Hepatocyte (in vitro differentiated cells): ENCODE measurements around the gene ARHGDIB. TPM values are rescaled to one million over a fixed set of nuclear protein-coding genes. Genes with fewer than 3 reads are reported as not detected.
A peak's percentile ranks its signal among the peaks of the same experiment; 100 is the strongest.

ENCODE experiments used
- DNase-seq: peaks from one replicate; pipeline ENCODE4 v3.0.0-alpha.2; 2016; ENCODE audit warnings: low spot score
- H2AFZ ChIP-seq: fragments of 200-600 bp; sonication (generic); 2 replicates; pipeline ENCODE4 v1.6.0; 2016; ENCODE audit warnings: antibody characterized with exemption, mild to moderate bottlenecking
- H3K27ac ChIP-seq: fragments of 200-600 bp; sonication (generic); 2 replicates; pipeline ENCODE4 v1.5.1; 2016; ENCODE audit warnings: mild to moderate bottlenecking
- H3K27me3 ChIP-seq: fragments of 200-600 bp; sonication (generic); 2 replicates; pipeline ENCODE4 v1.6.1; 2016
- H3K36me3 ChIP-seq: fragments of 200-600 bp; sonication (generic); replicated peaks from 2 replicates; pipeline ENCODE4 v1.5.1; 2016; ENCODE audit warnings: low read depth; ENCODE audit not compliant: insufficient read depth
- H3K4me1 ChIP-seq: fragments of 200-600 bp; sonication (generic); 2 replicates; pipeline ENCODE4 v1.5.1; 2016; ENCODE audit warnings: mild to moderate bottlenecking, moderate library complexity; ENCODE audit not compliant: insufficient read depth
- H3K4me2 ChIP-seq: fragments of 200-600 bp; sonication (generic); 2 replicates; pipeline ENCODE4 v1.6.0; 2016
- H3K4me3 ChIP-seq: fragments of 200-600 bp; sonication (generic); 2 replicates; pipeline ENCODE4 v1.5.1; 2016; ENCODE audit warnings: mild to moderate bottlenecking
- H3K79me2 ChIP-seq: fragments of 200-600 bp; sonication (generic); 2 replicates; pipeline ENCODE4 v1.6.0; 2017; ENCODE audit warnings: mild to moderate bottlenecking
- H3K9me2 ChIP-seq: fragments of 200-600 bp; sonication (generic); replicated peaks from 2 replicates; pipeline ENCODE4 v1.6.0; 2017; ENCODE audit warnings: mild to moderate bottlenecking; ENCODE audit not compliant: insufficient read depth
- H3K9me3 ChIP-seq: fragments of 200-600 bp; sonication (generic); 2 replicates; pipeline ENCODE4 v1.5.1; 2016; ENCODE audit warnings: low read depth, mild to moderate bottlenecking
- H4K20me1 ChIP-seq: fragments of 200-600 bp; sonication (generic); 2 replicates; pipeline ENCODE4 v1.6.0; 2016; ENCODE audit warnings: mild to moderate bottlenecking; ENCODE audit not compliant: insufficient read depth, poor library complexity, severe bottlenecking
- CTCF ChIP-seq: fragments of 200-600 bp; sonication (generic); IDR thresholded peaks from 2 replicates; pipeline ENCODE4 v1.5.1; 2016; ENCODE audit warnings: antibody characterized with exemption, mild to moderate bottlenecking; ENCODE audit not compliant: poor library complexity
- EZH2 ChIP-seq: fragments of 200-600 bp; sonication (generic); IDR thresholded peaks from 2 replicates; pipeline ENCODE4 v1.6.1; 2016; ENCODE audit warnings: antibody characterized with exemption, mild to moderate bottlenecking, borderline replicate concordance
- EZH2phosphoT487 ChIP-seq: fragments of 200-600 bp; sonication (generic); IDR thresholded peaks from one replicate; pipeline ENCODE4 v1.6.1; 2018; ENCODE audit warnings: antibody characterized with exemption, mild to moderate bottlenecking, low read depth, moderate library complexity; ENCODE audit not compliant: unreplicated experiment, severe bottlenecking
- WGBS: methylation state at CpG from one replicate; pipeline ENCODE4 v1.1.6; 2016; ENCODE audit warnings: low lambda C conversion rate; ENCODE audit errors: missing lambda C conversion rate; 5-methylcytosine and 5-hydroxymethylcytosine counted together
- polyA plus RNA-seq: library from polyadenylated mRNA; unstranded; fragments of >200 nt; fragmentation: Nextera tagmentation; extraction: Ambion mirVana; gene quantifications from 2 replicates; pipeline ENCODE4 v1.2.1, GENCODE V29; 2016
- total RNA-seq: library from RNA; depleted of rRNA; stranded (reverse); fragments of >200 nt; gene quantifications from 2 replicates; pipeline ENCODE4 v1.2.3, GENCODE V29; 2014

Gene ARHGDIB
- total and polyA plus RNA-seq, 2 experiments from 2014 or later = 13.3 to 14.2 TPM

GRCh38 chr12:14896521-14897169 lies 64.8 kb downstream of the ARHGDIB start:
- no peak overlapping the region for H3K4me3 ChIP-seq
- no peaks in the 10 kb centered on the region for H4K20me1 ChIP-seq
- H3K4me1 ChIP-seq = no peaks in the 10 kb centered on the region
- peak overlapping the region; percentile 74 for H3K27ac ChIP-seq
- WGBS = 48% methylated on average over 7 of the region's 7 CpGs
- H3K27me3 ChIP-seq = no peaks in the 10 kb centered on the region
- TF ChIP-seq EZH2 = no peak
- no peaks in the 10 kb centered on the region for H3K79me2 ChIP-seq
- H2AFZ ChIP-seq = no peak overlapping the region
- peak; percentile 27 for DNase-seq
- H3K9me3 ChIP-seq = no peaks in the 10 kb centered on the region
- H3K9me2 ChIP-seq = no peaks in the 10 kb centered on the region
- no peaks in the 10 kb centered on the region for H3K36me3 ChIP-seq
- H3K4me2 ChIP-seq = peak overlapping the region; percentile 52

- H3K36me3 ChIP-seq = no peaks in the 10 kb centered on the region
- no peaks in the 10 kb centered on the region for H3K79me2 ChIP-seq
- H4K20me1 ChIP-seq = no peaks in the 10 kb centered on the region
- H3K9me2 ChIP-seq = no peaks in the 10 kb centered on the region
- H3K4me2 ChIP-seq = no peak overlapping the region
- H3K27ac ChIP-seq = peak overlapping the region; percentile 25
- 70% methylated on average over 5 of the region's 5 CpGs for WGBS
- DNase-seq = no peak
- no peaks in the 10 kb centered on the region for H3K27me3 ChIP-seq
- no peaks in the 10 kb centered on the region for H3K4me1 ChIP-seq
- no peak overlapping the region for H3K4me3 ChIP-seq
- H2AFZ ChIP-seq = peak overlapping the region; percentile 5
- no peaks in the 10 kb centered on the region for H3K9me3 ChIP-seq
- TF ChIP-seq CTCF = no peak
- no peak for TF ChIP-seq EZH2phosphoT487
- TF ChIP-seq EZH2 = no peak
These were observed 67.7 kb downstream of the ARHGDIB start for GRCh38 chr12:14893506-14894250.

DNA sequence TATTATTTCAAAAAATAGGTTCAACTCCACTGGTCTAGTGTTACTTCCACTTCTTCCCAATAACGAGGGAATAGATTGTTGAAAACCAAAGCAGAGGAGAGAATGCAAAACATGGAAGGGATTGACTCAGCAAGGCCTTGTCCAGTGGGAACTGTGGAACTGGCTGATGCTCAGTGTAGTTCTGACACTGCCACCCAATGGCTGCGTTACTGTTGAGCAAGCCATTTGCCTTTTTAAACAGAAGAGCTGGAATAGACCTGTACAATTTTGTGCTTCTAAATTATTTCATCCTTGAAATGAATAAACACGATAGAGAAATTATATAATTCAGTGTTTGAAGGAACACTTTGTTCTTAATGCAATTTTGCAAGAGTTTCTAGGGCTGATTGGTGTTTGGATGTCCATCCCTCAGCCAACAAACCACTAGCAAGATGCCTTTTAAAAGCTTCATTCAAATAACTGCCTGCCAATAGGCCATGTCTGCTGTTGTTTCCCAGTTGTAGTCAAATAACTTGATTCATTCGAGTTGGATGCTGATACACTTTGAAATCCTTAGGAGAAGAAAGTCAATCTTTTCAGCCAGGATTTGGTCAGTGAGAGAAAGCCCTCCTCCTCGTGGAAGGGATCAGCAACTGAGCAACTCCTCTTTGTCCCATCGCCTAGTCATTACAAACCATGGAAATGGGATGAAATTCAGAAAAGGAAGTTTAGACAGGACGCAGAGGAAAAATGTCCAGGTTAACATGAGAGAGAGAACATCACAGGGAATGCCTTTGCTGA lies 68.5 kb downstream of the ARHGDIB start:
- H3K9me3 ChIP-seq = no peaks in the 10 kb centered on the region
- H3K4me2 ChIP-seq = no peak overlapping the region
- H4K20me1 ChIP-seq = no peaks in the 10 kb centered on the region
- no peaks in the 10 kb centered on the region for H3K79me2 ChIP-seq
- no peaks in the 10 kb centered on the region for H3K4me1 ChIP-seq
- H3K27ac ChIP-seq = no peak overlapping the region
- WGBS = 83% methylated on average over 7 of the region's 7 CpGs
- no peak for DNase-seq
- no peaks in the 10 kb centered on the region for H3K27me3 ChIP-seq
- H3K4me3 ChIP-seq = no peak overlapping the region
- H3K36me3 ChIP-seq = no peaks in the 10 kb centered on the region
- TF ChIP-seq EZH2 = no peak
- no peak for TF ChIP-seq EZH2phosphoT487
- no peak for TF ChIP-seq CTCF
- H3K9me2 ChIP-seq = no peaks in the 10 kb centered on the region
- peak overlapping the region; percentile 5 for H2AFZ ChIP-seq

Other genes with a start within 250 kb of the ARHGDIB start
- 22.8 and 26.6 TPM in 2 replicates for gene WBP11, start 158.1 kb downstream of the ARHGDIB start, total RNA-seq
- 39.3 and 54.2 TPM in 2 replicates for gene WBP11, start 158.1 kb downstream of the ARHGDIB start, polyA plus RNA-seq
- 1.5 and 2.3 TPM in 2 replicates for gene C12orf60, start 157.9 kb downstream of the ARHGDIB start, total RNA-seq
- gene C12orf60, start 157.9 kb downstream of the ARHGDIB start, polyA plus RNA-seq = 0.17 and 2.0 TPM in 2 replicates
- 1.7 and 3.2 TPM in 2 replicates for gene SMCO3, start 147.4 kb downstream of the ARHGDIB start, total RNA-seq
- gene SMCO3, start 147.4 kb downstream of the ARHGDIB start, polyA plus RNA-seq = 1.4 and 2.9 TPM in 2 replicates
- gene ART4, start 118.1 kb downstream of the ARHGDIB start, total RNA-seq = 4.9 and 6.3 TPM in 2 replicates
- 5.1 and 7.3 TPM in 2 replicates for gene ART4, start 118.1 kb downstream of the ARHGDIB start, polyA plus RNA-seq
- 115 and 117 TPM in 2 replicates for gene MGP, start 75.7 kb downstream of the ARHGDIB start, total RNA-seq
- 561 and 646 TPM in 2 replicates for gene MGP, start 75.7 kb downstream of the ARHGDIB start, polyA plus RNA-seq
- 48.0 and 49.7 TPM in 2 replicates for gene ERP27, start 23.1 kb downstream of the ARHGDIB start, total RNA-seq
- 53.7 and 60.0 TPM in 2 replicates for gene ERP27, start 23.1 kb downstream of the ARHGDIB start, polyA plus RNA-seq
- gene PDE6H, start 11.4 kb upstream of the ARHGDIB start, total RNA-seq = not detected in 2 replicates
- not detected in 2 replicates for gene PDE6H, start 11.4 kb upstream of the ARHGDIB start, polyA plus RNA-seq